ENCODE measurements around the gene SOBP.

GRCh38 chr6:107683183-107683582 is 193.3 kb downstream of the SOBP start:
- TF ChIP-seq CTCF (IDR thresholded peaks at IDR 0.05) (no peak), POLR2A (IDR thresholded peaks at IDR 0.05) (no peak)

Data from tibial nerve (tissue), 3 donors.